Stomach (tissue), 4 donors: ENCODE results near the gene HLCS.

Experiments
- CTCF ChIP-seq, 7 experiments: fragments of 450-650 bp in 4 of 7; fragments of 200-600 bp in 3 of 7; sonication (generic) in 3 of 7; IDR thresholded peaks; one replicate each; pipeline ENCODE4 v1.5.1; 2016 to 2019; ENCODE audit warnings: antibody characterized with exemption in 7 of 7, control low read depth in 2 of 7, mild to moderate bottlenecking in 1 of 7
- EP300 ChIP-seq: sonication (generic); formaldehyde crosslinking; IDR thresholded peaks from one replicate; pipeline ENCODE4 v1.6.1; 2017; ENCODE audit warnings: antibody characterized with exemption
- POLR2A ChIP-seq, 4 donors: fragments of 450-650 bp; IDR thresholded peaks; one replicate each; pipeline ENCODE4 v1.6.1; 2016; ENCODE audit warnings: antibody characterized with exemption in 4 of 4, control low read depth in 2 of 4, mild to moderate bottlenecking in 1 of 4, moderate library complexity in 1 of 4
- POLR2AphosphoS5 ChIP-seq, 3 donors: sonication (generic); formaldehyde crosslinking; IDR thresholded peaks; one replicate each; pipeline ENCODE4 v1.6.1; 2016; ENCODE audit warnings: antibody characterized with exemption in 3 of 3

DNA sequence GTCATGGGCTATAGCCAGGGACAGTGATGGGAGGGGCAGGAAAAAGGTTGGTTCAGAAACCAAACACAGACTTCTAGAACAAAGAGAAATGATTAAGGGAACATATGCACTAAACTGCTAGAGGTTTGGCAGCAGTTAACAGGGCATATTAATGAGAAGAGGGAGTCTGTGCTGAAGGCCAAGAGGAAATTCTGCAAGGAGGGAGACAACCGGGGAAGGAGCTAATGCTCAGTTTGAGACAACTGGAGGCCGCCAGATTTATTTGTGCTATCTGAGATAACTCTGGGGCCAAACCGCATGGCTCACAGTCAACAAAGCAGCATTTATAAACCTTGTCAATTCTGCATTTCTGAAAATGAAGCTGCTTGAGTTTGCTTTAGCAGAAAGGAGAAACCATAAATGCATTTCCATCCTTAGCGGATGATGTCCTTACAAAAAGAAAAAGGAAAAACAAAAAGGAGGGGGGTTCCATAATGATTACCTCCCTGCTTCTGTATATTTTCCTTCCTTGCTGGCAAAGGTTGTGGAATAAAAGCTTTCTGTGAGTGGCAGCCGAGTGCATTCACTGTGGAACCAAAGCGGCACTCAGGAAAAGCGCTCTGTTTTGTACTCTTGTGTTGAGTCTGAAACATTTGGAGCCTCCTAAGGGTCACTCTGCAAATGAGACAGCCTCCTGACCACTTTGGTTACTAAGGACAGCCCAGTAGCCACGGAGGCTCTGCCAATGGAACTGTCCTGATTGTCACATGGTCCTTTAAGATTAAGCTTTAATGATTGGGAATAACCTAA, 197.2 kb downstream of the HLCS start:
- no peak for TF ChIP-seq CTCF (IDR thresholded peaks at IDR 0.05)
- no peak for TF ChIP-seq POLR2AphosphoS5 (IDR thresholded peaks at IDR 0.05)
- TF ChIP-seq POLR2A (IDR thresholded peaks at IDR 0.05), result no peak
- no peak for TF ChIP-seq EP300
